Hepatocyte (in vitro differentiated cells): ENCODE data around the gene GRID1. TPM values are rescaled to one million over a fixed set of nuclear protein-coding genes. Genes with fewer than 3 reads are reported as not detected.

Experiments used
- DNase-seq: peaks from one replicate; pipeline ENCODE4 v3.0.0-alpha.2; 2016; ENCODE audit warnings: low spot score
- H2AFZ ChIP-seq: fragments of 200-600 bp; sonication (generic); 2 replicates; pipeline ENCODE4 v1.6.0; 2016; ENCODE audit warnings: antibody characterized with exemption, mild to moderate bottlenecking
- H3K27ac ChIP-seq: fragments of 200-600 bp; sonication (generic); 2 replicates; pipeline ENCODE4 v1.5.1; 2016; ENCODE audit warnings: mild to moderate bottlenecking
- H3K27me3 ChIP-seq: fragments of 200-600 bp; sonication (generic); 2 replicates; pipeline ENCODE4 v1.6.1; 2016
- H3K36me3 ChIP-seq: fragments of 200-600 bp; sonication (generic); replicated peaks from 2 replicates; pipeline ENCODE4 v1.5.1; 2016; ENCODE audit warnings: low read depth; ENCODE audit not compliant: insufficient read depth
- H3K4me1 ChIP-seq: fragments of 200-600 bp; sonication (generic); 2 replicates; pipeline ENCODE4 v1.5.1; 2016; ENCODE audit warnings: mild to moderate bottlenecking, moderate library complexity; ENCODE audit not compliant: insufficient read depth
- H3K4me2 ChIP-seq: fragments of 200-600 bp; sonication (generic); 2 replicates; pipeline ENCODE4 v1.6.0; 2016
- H3K4me3 ChIP-seq: fragments of 200-600 bp; sonication (generic); 2 replicates; pipeline ENCODE4 v1.5.1; 2016; ENCODE audit warnings: mild to moderate bottlenecking
- H3K79me2 ChIP-seq: fragments of 200-600 bp; sonication (generic); 2 replicates; pipeline ENCODE4 v1.6.0; 2017; ENCODE audit warnings: mild to moderate bottlenecking
- H3K9me2 ChIP-seq: fragments of 200-600 bp; sonication (generic); replicated peaks from 2 replicates; pipeline ENCODE4 v1.6.0; 2017; ENCODE audit warnings: mild to moderate bottlenecking; ENCODE audit not compliant: insufficient read depth
- H3K9me3 ChIP-seq: fragments of 200-600 bp; sonication (generic); 2 replicates; pipeline ENCODE4 v1.5.1; 2016; ENCODE audit warnings: low read depth, mild to moderate bottlenecking
- H4K20me1 ChIP-seq: fragments of 200-600 bp; sonication (generic); 2 replicates; pipeline ENCODE4 v1.6.0; 2016; ENCODE audit warnings: mild to moderate bottlenecking; ENCODE audit not compliant: insufficient read depth, poor library complexity, severe bottlenecking
- CTCF ChIP-seq: fragments of 200-600 bp; sonication (generic); IDR thresholded peaks from 2 replicates; pipeline ENCODE4 v1.5.1; 2016; ENCODE audit warnings: antibody characterized with exemption, mild to moderate bottlenecking; ENCODE audit not compliant: poor library complexity
- EZH2 ChIP-seq: fragments of 200-600 bp; sonication (generic); IDR thresholded peaks from 2 replicates; pipeline ENCODE4 v1.6.1; 2016; ENCODE audit warnings: antibody characterized with exemption, mild to moderate bottlenecking, borderline replicate concordance
- EZH2phosphoT487 ChIP-seq: fragments of 200-600 bp; sonication (generic); IDR thresholded peaks from one replicate; pipeline ENCODE4 v1.6.1; 2018; ENCODE audit warnings: antibody characterized with exemption, mild to moderate bottlenecking, low read depth, moderate library complexity; ENCODE audit not compliant: unreplicated experiment, severe bottlenecking
- WGBS: methylation state at CpG from one replicate; pipeline ENCODE4 v1.1.6; 2016; ENCODE audit warnings: low lambda C conversion rate; ENCODE audit errors: missing lambda C conversion rate; 5-methylcytosine and 5-hydroxymethylcytosine counted together
- polyA plus RNA-seq: library from polyadenylated mRNA; unstranded; fragments of >200 nt; fragmentation: Nextera tagmentation; extraction: Ambion mirVana; gene quantifications from 2 replicates; pipeline ENCODE4 v1.2.1, GENCODE V29; 2016
- total RNA-seq: library from RNA; depleted of rRNA; stranded (reverse); fragments of >200 nt; gene quantifications from 2 replicates; pipeline ENCODE4 v1.2.3, GENCODE V29; 2014

Gene GRID1
- total and polyA plus RNA-seq, 2 experiments from 2014 or later = 0.07 to 0.37 TPM

- no peaks in the 10 kb centered on the region for H4K20me1 ChIP-seq
- no peak overlapping the region for H3K4me2 ChIP-seq
- no peaks in the 10 kb centered on the region for H3K4me1 ChIP-seq
- H2AFZ ChIP-seq = no peak overlapping the region
- TF ChIP-seq EZH2phosphoT487 = no peak
- TF ChIP-seq CTCF = no peak
- no peak for TF ChIP-seq EZH2
- H3K27me3 ChIP-seq = peaks cover 18% of the 10 kb centered on the region
- 91% methylated on average over 16 of the region's 16 CpGs for WGBS
- DNase-seq = no peak
- no peaks in the 10 kb centered on the region for H3K36me3 ChIP-seq
- no peaks in the 10 kb centered on the region for H3K9me2 ChIP-seq
- no peak overlapping the region for H3K27ac ChIP-seq
- H3K9me3 ChIP-seq = no peaks in the 10 kb centered on the region
- no peak overlapping the region for H3K4me3 ChIP-seq
- H3K79me2 ChIP-seq = no peaks in the 10 kb centered on the region
Measured at GRCh38 chr10:86329896-86330680, 36.5 kb downstream of the GRID1 start.

GRCh38 chr10:86329093-86329710 is 37.4 kb downstream of the GRID1 start:
- DNase-seq = no peak
- Histone ChIP-seq H3K4me1 (no peaks in the 10 kb centered on the region), H3K9me3 (no peaks in the 10 kb centered on the region), H3K27ac (no peak overlapping the region), H3K79me2 (no peaks in the 10 kb centered on the region), H3K4me2 (no peak overlapping the region), H3K4me3 (no peak overlapping the region), H3K27me3 (peaks cover 21% of the 10 kb centered on the region), H2AFZ (no peak overlapping the region), H3K36me3 (no peaks in the 10 kb centered on the region), H3K9me2 (no peaks in the 10 kb centered on the region), H4K20me1 (no peaks in the 10 kb centered on the region)
- 80% methylated on average over 7 of the region's 7 CpGs for WGBS
- TF ChIP-seq CTCF (no peak), EZH2 (no peak), EZH2phosphoT487 (no peak)

- no peak overlapping the region for H3K27ac ChIP-seq
- no peaks in the 10 kb centered on the region for H3K4me1 ChIP-seq
- DNase-seq = no peak
- H3K9me2 ChIP-seq = no peaks in the 10 kb centered on the region
- WGBS = 77% methylated on average over 7 of the region's 7 CpGs
- no peaks in the 10 kb centered on the region for H4K20me1 ChIP-seq
- no peaks in the 10 kb centered on the region for H3K36me3 ChIP-seq
- no peak overlapping the region for H3K4me3 ChIP-seq
- no peaks in the 10 kb centered on the region for H3K9me3 ChIP-seq
- no peaks in the 10 kb centered on the region for H3K79me2 ChIP-seq
- no peak overlapping the region for H2AFZ ChIP-seq
- no peak overlapping the region for H3K4me2 ChIP-seq
- H3K27me3 ChIP-seq = peaks cover 20% of the 10 kb centered on the region
- TF ChIP-seq CTCF (no peak), EZH2phosphoT487 (no peak), EZH2 (no peak)
Measured at GRCh38 chr10:86327954-86328725, 38.5 kb downstream of the GRID1 start.
